Cerebellar nuclear complex (tissue), 1 donor: Measurements from ENCODE around the gene FBLN2.

ENCODE experiments used
- DNase-seq, 2 experiments: peaks; one replicate each; lab custom pipeline; 2025; lab: John Stamatoyannopoulos, UW

Gene FBLN2

GRCh38 chr3:13663781-13664535 is 115.0 kb downstream of the FBLN2 start:
- DNase-seq, result no peak

- no peak for DNase-seq
Measured at GRCh38 chr3:13665582-13666226, 116.8 kb downstream of the FBLN2 start.

GRCh38 chr3:13666227-13666619 is 117.3 kb downstream of the FBLN2 start:
- no peak for DNase-seq

GRCh38 chr3:13666781-13667709 is 118.1 kb downstream of the FBLN2 start:
- no peak for DNase-seq

- DNase-seq, result no peak
Measured at GRCh38 chr3:13668136-13668535, 119.2 kb downstream of the FBLN2 start.

GRCh38 chr3:13669457-13669856 is 120.5 kb downstream of the FBLN2 start:
- no peak for DNase-seq

GRCh38 chr3:13670292-13670691 is 121.4 kb downstream of the FBLN2 start:
- no peak for DNase-seq

GRCh38 chr3:13671482-13672233 is 122.7 kb downstream of the FBLN2 start:
- no peak for DNase-seq

- DNase-seq, result no peak
Measured at GRCh38 chr3:13673207-13673606, 124.3 kb downstream of the FBLN2 start.

GRCh38 chr3:13674538-13675185 is 125.7 kb downstream of the FBLN2 start:
- no peak for DNase-seq

GRCh38 chr3:13676356-13677017 is 127.6 kb downstream of the FBLN2 start:
- DNase-seq, result no peak

GRCh38 chr3:13677272-13677671 is 128.3 kb downstream of the FBLN2 start:
- no peak for DNase-seq

- DNase-seq, result no peak
Measured at GRCh38 chr3:13681931-13682330, 133.0 kb downstream of the FBLN2 start.

GRCh38 chr3:13682331-13683013 is 133.5 kb downstream of the FBLN2 start:
- DNase-seq, result no peak

GRCh38 chr3:13683288-13683687 is 134.4 kb downstream of the FBLN2 start:
- no peak for DNase-seq

GRCh38 chr3:13683772-13684171 is 134.8 kb downstream of the FBLN2 start:
- DNase-seq, result no peak

- DNase-seq, result no peak
Measured at GRCh38 chr3:13684350-13684749, 135.4 kb downstream of the FBLN2 start.

- no peak for DNase-seq
Measured at GRCh38 chr3:13684854-13685253, 135.9 kb downstream of the FBLN2 start.

- no peak for DNase-seq
Measured at GRCh38 chr3:13685721-13686120, 136.8 kb downstream of the FBLN2 start.
